Tibial nerve (tissue), 4 donors: ENCODE results near the gene SCG3.

Experiments used
- EP300 ChIP-seq, 2 donors: sonication (generic); formaldehyde crosslinking; IDR thresholded peaks; one replicate each; pipeline ENCODE4 v1.6.1; 2017; ENCODE audit warnings: antibody characterized with exemption in 2 of 2, mild to moderate bottlenecking in 1 of 2
- POLR2A ChIP-seq, 2 donors: fragments of 450-650 bp; IDR thresholded peaks; one replicate each; pipeline ENCODE4 v1.6.1; 2017; ENCODE audit warnings: antibody characterized with exemption in 2 of 2, mild to moderate bottlenecking in 2 of 2, moderate library complexity in 2 of 2
- TF ChIP-seq, protein P1 (sequence below), 5 experiments: fragments of 200-600 bp in 3 of 5; fragments of 450-650 bp in 2 of 5; sonication (generic) in 3 of 5; IDR thresholded peaks; one replicate each; pipeline ENCODE4 v1.5.1; 2016 to 2019; ENCODE audit warnings: antibody characterized with exemption in 5 of 5, mild to moderate bottlenecking in 3 of 5, moderate library complexity in 2 of 5

- TF ChIP-seq, protein P1, sequence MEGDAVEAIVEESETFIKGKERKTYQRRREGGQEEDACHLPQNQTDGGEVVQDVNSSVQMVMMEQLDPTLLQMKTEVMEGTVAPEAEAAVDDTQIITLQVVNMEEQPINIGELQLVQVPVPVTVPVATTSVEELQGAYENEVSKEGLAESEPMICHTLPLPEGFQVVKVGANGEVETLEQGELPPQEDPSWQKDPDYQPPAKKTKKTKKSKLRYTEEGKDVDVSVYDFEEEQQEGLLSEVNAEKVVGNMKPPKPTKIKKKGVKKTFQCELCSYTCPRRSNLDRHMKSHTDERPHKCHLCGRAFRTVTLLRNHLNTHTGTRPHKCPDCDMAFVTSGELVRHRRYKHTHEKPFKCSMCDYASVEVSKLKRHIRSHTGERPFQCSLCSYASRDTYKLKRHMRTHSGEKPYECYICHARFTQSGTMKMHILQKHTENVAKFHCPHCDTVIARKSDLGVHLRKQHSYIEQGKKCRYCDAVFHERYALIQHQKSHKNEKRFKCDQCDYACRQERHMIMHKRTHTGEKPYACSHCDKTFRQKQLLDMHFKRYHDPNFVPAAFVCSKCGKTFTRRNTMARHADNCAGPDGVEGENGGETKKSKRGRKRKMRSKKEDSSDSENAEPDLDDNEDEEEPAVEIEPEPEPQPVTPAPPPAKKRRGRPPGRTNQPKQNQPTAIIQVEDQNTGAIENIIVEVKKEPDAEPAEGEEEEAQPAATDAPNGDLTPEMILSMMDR (IDR thresholded peaks at IDR 0.05) = no peak
- TF ChIP-seq POLR2A (IDR thresholded peaks at IDR 0.05) (no peak), EP300 (IDR thresholded peaks at IDR 0.05) (no peak)
Observed at GRCh38 chr15:51768018-51768417, 86.7 kb downstream of the SCG3 start.
